MCF 10A (cell line): ENCODE data around the gene IGSF22. TPM values are rescaled to one million over a fixed set of nuclear protein-coding genes. Genes with fewer than 3 reads are reported as not detected.

Experiments
- BruUV-seq: library from RNA; stranded (reverse); fragments of 400-500 nt; replicated peaks from 2 replicates; lab custom pipeline; 2021; lab: Mats Ljungman, UMichigan
- CTCF ChIA-PET: fragments of 300-600 bp; sonication (Branson Sonifier 250); formaldehyde crosslinking; extraction: SDS; loops from one replicate; lab custom pipeline; 2021; ENCODE audit warnings: antibody characterized with exemption, inconsistent platforms; lab: Yijun Ruan, JAX
- POLR2A ChIA-PET: fragments of 300-600, 350-650 bp; sonication (Branson Sonifier 250); formaldehyde crosslinking; extraction: SDS; loops from one replicate; lab custom pipeline; 2020; ENCODE audit warnings: antibody characterized with exemption, inconsistent platforms; lab: Yijun Ruan, JAX
- DNase-seq: peaks from one replicate; pipeline ENCODE4 v3.0.0-alpha.2; 2018; ENCODE audit not compliant: unreplicated experiment
- H3K27ac Mint-ChIP-seq: one replicate; pipeline ENCODE4 v1.8.0; 2022; ENCODE audit warnings: mild to moderate bottlenecking, low read depth, mixed read lengths; ENCODE audit not compliant: unreplicated experiment
- H3K27me3 Mint-ChIP-seq: one replicate; pipeline ENCODE4 v1.8.0; 2022; ENCODE audit warnings: mixed read lengths; ENCODE audit not compliant: insufficient read depth, unreplicated experiment
- H3K36me3 Mint-ChIP-seq: one replicate; pipeline ENCODE4 v1.8.0; 2022; ENCODE audit warnings: mild to moderate bottlenecking, moderate library complexity, mixed read lengths; ENCODE audit not compliant: insufficient read depth, unreplicated experiment
- H3K4me1 Mint-ChIP-seq: one replicate; pipeline ENCODE4 v1.8.0; 2022; ENCODE audit warnings: mixed read lengths; ENCODE audit not compliant: insufficient read depth, unreplicated experiment
- H3K4me3 Mint-ChIP-seq: one replicate; pipeline ENCODE4 v1.8.0; 2022; ENCODE audit warnings: mild to moderate bottlenecking, moderate library complexity, mixed read lengths; ENCODE audit not compliant: unreplicated experiment
- H3K9me3 Mint-ChIP-seq: one replicate; pipeline ENCODE4 v1.8.0; 2022; ENCODE audit warnings: mixed read lengths; ENCODE audit not compliant: unreplicated experiment
- CTCF ChIP-seq: fragments of 200-600 bp; IDR thresholded peaks from one replicate; pipeline ENCODE4 v1.8.0; 2022; ENCODE audit warnings: antibody characterized with exemption, mild to moderate bottlenecking; ENCODE audit not compliant: unreplicated experiment
- intact Hi-C: fragments of 100-400 bp; cut with micrococcal nuclease; formaldehyde crosslinking; loops from 2 replicates; pipeline ENCODE4 v1.14.1; 2022
- total RNA-seq: library from RNA; stranded (reverse); gene quantifications from 2 replicates; pipeline ENCODE4 v1.2.3, GENCODE V29; 2022

IGSF22 gene
- total RNA-seq, 1 experiment from 2014 or later, result not detected

DNA sequence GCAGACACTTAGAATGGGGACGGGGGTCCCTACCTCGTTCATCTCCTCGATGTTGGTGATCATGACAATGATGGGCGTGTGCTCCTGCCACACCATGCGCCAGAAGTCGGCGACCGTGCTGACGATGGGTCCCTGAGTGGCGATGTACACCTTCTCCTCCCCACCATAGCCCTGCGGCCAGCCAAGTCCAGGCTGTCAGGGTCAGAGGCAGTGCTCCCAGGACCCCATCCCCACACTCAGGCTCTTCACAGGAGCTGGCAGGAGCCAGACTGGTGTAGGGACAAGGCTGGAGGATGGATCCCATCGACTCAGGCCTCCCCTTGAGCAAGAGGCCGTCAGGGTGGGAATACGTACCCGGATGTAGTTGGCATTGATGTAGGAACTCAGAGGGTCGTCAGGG, 7.2 kb upstream of the IGSF22 start:
- Mint-ChIP-seq H3K27me3 (no peaks in the 10 kb centered on the region), H3K27ac (no peak overlapping the region), H3K4me1 (no peaks in the 10 kb centered on the region), H3K9me3 (no peaks in the 10 kb centered on the region), H3K36me3 (no peaks in the 10 kb centered on the region), H3K4me3 (no peak overlapping the region)
- intact Hi-C loops, result loop anchor here (2.0 to 10.0 kb wide), 2 partner anchors 32 to 488 kb away; partner anchors contain the start of gene SAA2
- no peak for TF ChIP-seq CTCF
- POLR2A ChIA-PET, result no interaction called here
- CTCF ChIA-PET, result interaction anchor here (1.0 to 3.4 kb wide), 16 partner anchors 9 to 623 kb away, joined by 3 to 42 read pairs (median 4); partner anchors contain the start of gene TMEM86A
- no TSS peak for BruUV-seq
- DNase-seq, result no peak

GRCh38 chr11:18731949-18732821, 6.2 kb upstream of the IGSF22 start:
- Mint-ChIP-seq H3K4me3 (no peak overlapping the region), H3K27ac (no peak overlapping the region), H3K27me3 (no peaks in the 10 kb centered on the region), H3K36me3 (no peaks in the 10 kb centered on the region), H3K4me1 (no peaks in the 10 kb centered on the region), H3K9me3 (no peaks in the 10 kb centered on the region)
- CTCF ChIA-PET, result interaction anchor here (0.5 to 3.4 kb wide), 52 partner anchors 9 to 719 kb away, joined by 3 to 42 read pairs (median 4); partner anchors contain the start of genes SPTY2D1 and TMEM86A
- TF ChIP-seq CTCF, result peak; percentile 94
- POLR2A ChIA-PET, result interaction anchor here (0.9 kb wide), 1 partner anchor 192 kb away, joined by 3 read pairs; no protein-coding TSS in a partner anchor
- intact Hi-C loops, result loop anchor here (1.0 to 10.0 kb wide), 4 partner anchors 33 to 617 kb away; partner anchors contain the start of gene SAA2
- no TSS peak for BruUV-seq
- peak; percentile 46 for DNase-seq

DNA sequence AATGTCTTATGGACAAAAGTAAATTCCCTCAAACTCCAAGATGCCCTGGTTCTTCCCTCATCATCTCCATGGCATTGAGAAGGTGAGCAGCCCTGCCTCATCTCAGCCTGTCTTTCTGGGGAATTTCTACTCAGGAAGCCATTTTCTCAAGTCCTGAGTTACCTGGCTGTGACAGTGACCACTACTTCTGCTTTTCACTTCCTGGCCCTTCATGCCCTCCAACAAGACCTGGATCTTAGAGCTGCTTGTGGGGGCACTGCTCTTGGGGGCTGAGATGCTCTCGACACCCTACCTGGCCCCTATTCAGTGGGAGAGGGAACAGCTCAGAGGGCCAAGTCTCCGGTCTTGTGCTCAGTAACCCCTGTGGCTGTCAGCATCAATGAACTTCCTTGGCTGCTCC, 5.5 kb upstream of the IGSF22 start:
- POLR2A ChIA-PET, result interaction anchor here (0.9 to 1.3 kb wide), 2 partner anchors 97 to 191 kb away, joined by 3 to 6 read pairs; partner anchors contain the start of gene SPTY2D1
- no peaks in the 10 kb centered on the region for H3K4me1 Mint-ChIP-seq
- H3K36me3 Mint-ChIP-seq, result no peaks in the 10 kb centered on the region
- H3K4me3 Mint-ChIP-seq, result no peak overlapping the region
- CTCF ChIA-PET, result interaction anchor here (0.6 to 3.4 kb wide), 50 partner anchors 9 to 854 kb away, joined by 3 to 42 read pairs (median 4); partner anchors contain the start of genes SPTY2D1 and TMEM86A
- BruUV-seq, result no TSS peak
- H3K27me3 Mint-ChIP-seq, result no peaks in the 10 kb centered on the region
- no peak for TF ChIP-seq CTCF
- DNase-seq, result no peak
- H3K27ac Mint-ChIP-seq, result no peak overlapping the region
- no peaks in the 10 kb centered on the region for H3K9me3 Mint-ChIP-seq
- intact Hi-C loops, result loop anchor here (10.0 kb wide), 1 partner anchor 487 kb away; the partner anchor contains the start of gene SAA2

DNA sequence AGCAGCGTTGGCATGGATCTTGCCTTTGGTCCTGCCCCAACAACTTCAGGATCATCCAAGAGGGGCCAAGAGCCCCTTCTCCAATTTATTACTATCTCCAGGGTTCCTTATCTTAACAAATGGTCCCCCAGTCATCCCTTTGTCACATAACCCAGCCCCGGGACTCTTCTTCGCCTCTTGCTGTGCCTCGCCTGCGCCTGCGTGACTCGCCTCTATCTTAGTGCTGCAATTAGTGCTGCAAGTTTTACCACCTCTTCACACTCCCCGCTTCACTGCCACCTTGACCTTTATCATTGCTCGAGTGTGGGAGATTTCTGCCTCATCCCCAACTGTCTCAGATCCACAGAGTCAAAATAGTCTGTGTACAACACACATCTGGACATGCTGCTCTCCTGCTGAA, 4.0 kb upstream of the IGSF22 start:
- CTCF ChIA-PET, result interaction anchor here (0.5 to 3.4 kb wide), 11 partner anchors 7 to 190 kb away, joined by 3 to 42 read pairs (median 6); partner anchors contain the start of gene UEVLD
- Mint-ChIP-seq H3K36me3 (no peaks in the 10 kb centered on the region), H3K4me3 (no peak overlapping the region), H3K9me3 (no peaks in the 10 kb centered on the region), H3K27ac (no peak overlapping the region), H3K4me1 (no peaks in the 10 kb centered on the region), H3K27me3 (no peaks in the 10 kb centered on the region)
- no peak for DNase-seq
- intact Hi-C loops, result loop anchor here (10.0 kb wide), 1 partner anchor 485 kb away; the partner anchor contains the start of gene SAA2
- POLR2A ChIA-PET, result no interaction called here
- no peak for TF ChIP-seq CTCF
- BruUV-seq, result no TSS peak
